Right ventricle myocardium superior (tissue), 1 donor: ENCODE measurements around the gene GPR162. TPM values are rescaled to one million over a fixed set of nuclear protein-coding genes. Genes with fewer than 3 reads are reported as not detected.

Experiments used
- ATAC-seq: fragments of 200-7000 bp; cut with Tn5 transposase; one replicate; pipeline ENCODE4 v1.9.1; 2020; ENCODE audit warnings: mild to moderate bottlenecking; ENCODE audit not compliant: poor library complexity
- DNase-seq: peaks from one replicate; pipeline ENCODE4 v3.0.0-alpha.2; 2020
- intact Hi-C: fragments of 100-400 bp; cut with DNase I; formaldehyde crosslinking; loops from one replicate; pipeline ENCODE4 v1.11.2; 2022
- total RNA-seq: library from RNA; stranded (reverse); fragmentation: NEBNext Ultra II Directional; extraction: Animal tissue kit (Norgen Biotek cat#: 25700); gene quantifications from one replicate; pipeline ENCODE4 v1.2.1, GENCODE V29; 2021
- donor health status: DM: no; HTN: yes; CAD: no; lungs with severe emphysema.

Gene GPR162
- total RNA-seq, 1 donor from 2014 or later: 4.4 TPM

GRCh38 chr12:6818222-6818621 is 3.4 kb upstream of the GPR162 start:
- intact Hi-C loops: no loop called here
- no peak for DNase-seq
- ATAC-seq: no peak

- DNase-seq (no peak), ATAC-seq (no peak)
- intact Hi-C loops: no loop called here
Observed at GRCh38 chr12:6818645-6819044, 3.0 kb upstream of the GPR162 start.

GRCh38 chr12:6819106-6820030 is 2.3 kb upstream of the GPR162 start:
- intact Hi-C loops: no loop called here
- DNase-seq: no peak

GRCh38 chr12:6820166-6820565 is 1.5 kb upstream of the GPR162 start:
- intact Hi-C loops: no loop called here
- ATAC-seq (no peak), DNase-seq (no peak)

More at GRCh38 chr12:6819106-6820030, 2.3 kb upstream of the GPR162 start:
- ATAC-seq: no peak

GRCh38 chr12:6822426-6823135 is 960 bp downstream of the GPR162 start:
- DNase-seq: no peak
- ATAC-seq: no peak
- intact Hi-C loops: no loop called here

- ATAC-seq (no peak), DNase-seq (no peak)
- intact Hi-C loops: no loop called here
Observed at GRCh38 chr12:6823182-6824084, 1.8 kb downstream of the GPR162 start.

- intact Hi-C loops: no loop called here
- ATAC-seq (no peak), DNase-seq (no peak)
Observed at GRCh38 chr12:6824085-6824775, 2.6 kb downstream of the GPR162 start.

GRCh38 chr12:6824901-6825381 is 3.3 kb downstream of the GPR162 start:
- no peak for ATAC-seq

GRCh38 chr12:6825398-6826124 is 3.9 kb downstream of the GPR162 start:
- DNase-seq (peak; percentile 91), ATAC-seq (peak; percentile 62)
- intact Hi-C loops: loop anchor here (5.0 kb wide), 2 partner anchors 73 to 88 kb away; partner anchors contain the start of gene MLF2

More at GRCh38 chr12:6824901-6825381, 3.3 kb downstream of the GPR162 start:
- no peak for DNase-seq
- intact Hi-C loops: loop anchor here (5.0 kb wide), 2 partner anchors 73 to 88 kb away; partner anchors contain the start of gene MLF2

- ATAC-seq (no peak), DNase-seq (no peak)
- intact Hi-C loops: loop anchor here (5.0 kb wide), 2 partner anchors 74 to 89 kb away; partner anchors contain the start of gene MLF2
Observed at GRCh38 chr12:6826125-6826733, 4.6 kb downstream of the GPR162 start.

- intact Hi-C loops: loop anchor here (5.0 kb wide), 2 partner anchors 75 to 90 kb away; partner anchors contain the start of gene MLF2
- no peak for ATAC-seq
- DNase-seq: no peak
Observed at GRCh38 chr12:6826734-6827436, 5.3 kb downstream of the GPR162 start.

- peak; percentile 92 for DNase-seq
- intact Hi-C loops: loop anchor here (5.0 kb wide), 2 partner anchors 75 to 90 kb away; partner anchors contain the start of gene MLF2
- peak; percentile 66 for ATAC-seq
Observed at GRCh38 chr12:6827437-6827911, 5.9 kb downstream of the GPR162 start.

- intact Hi-C loops: loop anchor here (5.0 kb wide), 2 partner anchors 76 to 91 kb away; partner anchors contain the start of gene MLF2
- ATAC-seq (peak; percentile 33), DNase-seq (peak; percentile 58)
Observed at GRCh38 chr12:6827982-6828780, 6.6 kb downstream of the GPR162 start, which contains the start of gene P3H3. P3H3 (plus strand) TSS chr12:6828407; CDS start chr12:6828441, 34 bp downstream.

- intact Hi-C loops: loop anchor here (5.0 kb wide), 2 partner anchors 77 to 92 kb away; partner anchors contain the start of gene MLF2
- ATAC-seq (peak; percentile 32), DNase-seq (peak; percentile 54)
Observed at GRCh38 chr12:6828781-6829535, 7.3 kb downstream of the GPR162 start.
